Renal cortical epithelial cell (primary cell): ENCODE measurements around the gene RABGEF1. TPM values are rescaled to one million over a fixed set of nuclear protein-coding genes. Genes with fewer than 3 reads are reported as not detected.

Source experiments
- DNase-seq: peaks from one replicate; pipeline ENCODE4 v3.0.0-alpha.2; 2011; ENCODE audit warnings: low read depth
- total RNA-seq: library from RNA; depleted of rRNA; stranded (reverse); fragments of >200 nt; gene quantifications from 2 replicates; pipeline ENCODE4 v1.2.3, GENCODE V29; 2014

The RABGEF1 gene
- total RNA-seq, 1 donor from 2014 or later = 52.4 TPM

DNA sequence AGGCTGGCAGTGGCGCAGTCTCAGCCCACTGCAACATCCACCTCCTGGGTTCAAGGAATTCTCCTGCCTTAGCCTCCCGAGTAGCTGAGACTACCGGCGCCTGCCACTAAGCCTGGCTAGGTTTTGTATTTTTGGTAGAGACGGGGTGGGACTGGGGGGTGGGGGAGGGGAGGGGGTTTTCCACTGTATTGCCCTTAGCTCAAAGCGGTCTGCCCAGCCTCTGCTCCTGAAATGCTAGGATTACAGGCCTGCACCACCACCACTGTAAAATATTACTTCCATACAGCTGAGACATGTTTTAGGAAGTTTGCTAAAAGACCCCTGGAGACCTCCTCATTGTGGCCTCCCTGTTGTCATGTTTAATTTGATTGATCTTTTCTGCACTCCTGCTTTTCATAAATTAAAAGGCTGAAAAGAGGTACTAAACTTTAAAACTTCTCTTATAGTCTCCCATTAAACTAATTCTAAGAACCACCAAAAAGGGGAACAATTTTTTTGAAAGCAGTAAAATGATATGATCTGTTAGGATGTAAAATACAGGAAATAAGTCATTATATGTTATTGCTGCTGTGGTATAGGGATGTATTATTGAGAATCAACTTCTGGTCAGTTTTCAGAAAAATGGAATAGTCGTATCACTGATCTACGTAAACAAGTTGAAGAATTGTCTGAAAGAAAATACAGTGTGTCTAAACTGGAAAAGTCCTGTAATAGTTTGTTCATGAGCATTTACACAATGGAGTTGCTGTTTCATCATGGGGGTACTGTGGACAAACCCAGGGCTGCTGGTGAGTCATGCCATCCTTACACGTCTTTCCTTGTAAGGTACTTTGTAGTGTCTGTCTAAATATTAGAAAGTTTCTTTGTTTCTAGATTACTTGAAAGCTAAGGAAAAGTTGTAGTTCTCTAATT lies 107.6 kb downstream of the RABGEF1 start:
- DNase-seq = peak; percentile 84

DNA sequence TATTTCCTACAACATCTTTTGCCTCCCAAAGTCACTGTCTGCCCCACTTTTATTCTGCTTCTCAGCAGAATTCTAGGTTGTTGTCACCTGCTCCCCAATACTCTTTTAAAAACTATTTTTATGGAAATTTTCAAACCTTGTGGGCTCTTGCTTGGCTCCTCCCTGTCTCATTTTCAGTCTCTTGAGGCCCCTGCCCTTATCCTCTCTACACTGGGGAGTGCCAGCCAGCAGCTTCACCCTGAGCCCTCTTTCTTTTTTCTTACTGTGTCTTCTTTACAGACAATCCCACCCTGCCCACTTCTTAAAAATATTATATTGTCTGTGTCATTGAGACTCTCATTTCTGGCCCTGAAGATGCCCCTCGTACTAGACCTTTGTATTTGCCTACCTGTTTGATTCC lies 118.8 kb downstream of the RABGEF1 start:
- DNase-seq = no peak

DNA sequence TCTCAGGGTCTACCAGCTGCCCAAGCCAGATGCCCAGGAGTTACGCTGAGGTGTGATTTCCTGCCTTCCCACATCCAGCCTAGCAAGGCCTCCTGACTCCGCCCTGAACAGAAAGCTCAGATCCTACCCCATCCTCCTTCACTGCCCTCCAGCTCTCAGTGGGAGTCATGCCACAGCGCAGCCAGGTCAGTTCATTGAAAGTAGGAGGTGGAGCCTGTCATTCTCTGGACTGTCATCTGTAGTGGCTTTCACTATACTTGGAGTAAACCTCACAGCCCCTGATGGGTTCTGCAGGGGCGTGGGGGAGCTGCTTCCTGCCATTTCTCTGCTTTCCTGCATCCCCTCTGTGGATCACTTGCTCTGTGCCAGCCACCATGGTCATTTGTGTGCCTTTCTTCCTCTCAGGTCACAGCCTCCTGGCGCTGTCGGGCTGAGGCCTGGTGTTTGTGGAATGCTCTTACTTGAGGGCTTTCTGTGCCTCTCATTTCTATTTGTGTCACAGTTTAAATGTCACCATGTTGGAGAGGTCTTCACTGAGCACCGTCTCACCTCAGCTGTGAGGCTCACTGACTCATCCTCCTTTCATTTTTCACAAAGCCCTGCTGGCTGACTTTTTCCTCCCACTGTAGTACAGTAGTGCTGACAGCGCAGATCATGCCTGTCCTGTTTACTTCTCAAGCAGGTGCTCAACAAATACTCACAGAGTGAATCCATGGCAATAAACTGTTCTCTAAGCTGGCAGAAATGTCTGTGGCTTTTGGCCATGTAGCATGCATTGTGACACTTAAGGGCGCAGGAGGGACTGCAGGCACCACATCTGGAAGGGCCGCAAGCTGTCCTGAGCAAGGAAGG lies 119.5 kb downstream of the RABGEF1 start:
- no peak for DNase-seq

- DNase-seq = no peak
These were observed 120.2 kb downstream of the RABGEF1 start for GRCh38 chr7:66860767-66861166.

Other genes starting within 250 kb of the RABGEF1 start
- 4.0 and 8.4 TPM in 2 replicates for gene KCTD7, start 111.9 kb upstream of the RABGEF1 start, total RNA-seq
- 82.5 and 114 TPM in 2 replicates for gene TMEM248, start 180.5 kb downstream of the RABGEF1 start, total RNA-seq